H1 (cell line): ENCODE measurements around the gene FBH1. TPM values are rescaled to one million over a fixed set of nuclear protein-coding genes. Genes with fewer than 3 reads are reported as not detected.

ENCODE experiments used
- CTCF ChIA-PET: fragments of 300-600 bp; sonication (Branson Sonifier 250); formaldehyde crosslinking; loops from one replicate; lab custom pipeline; 2021; ENCODE audit not compliant: partially characterized antibody; lab: Charles Lee
- POLR2A ChIA-PET: fragments of 300-600 bp; sonication (Branson Sonifier 250); formaldehyde crosslinking; loops from one replicate; lab custom pipeline; 2021; ENCODE audit warnings: inconsistent platforms; ENCODE audit not compliant: partially characterized antibody; lab: Charles Lee
- DNase-seq, 2 experiments: peaks; one replicate each; pipeline versions ENCODE4 v3.0.0 to v3.0.0-alpha.2; 2010 to 2022; ENCODE audit warnings: low spot score in 2 of 2, low read depth in 1 of 2, mixed read lengths in 1 of 2
- FAIRE-seq: peaks from 2 replicates; lab custom pipeline; 2011; peaks lifted over from hg19 to GRCh38; lab: Jason Lieb, UNC
- H2AFZ ChIP-seq: 2 replicates; pipeline ENCODE4 v1.8.1; 2012; ENCODE audit warnings: low read length, inconsistent platforms
- H2AK5ac ChIP-seq: 2 replicates; pipeline ENCODE4 v1.6.1; 2013; ENCODE audit warnings: low read depth, low read length
- H2BK120ac ChIP-seq: replicated peaks from 2 replicates; pipeline ENCODE3; 2013; ENCODE audit warnings: low read depth, low read length, inconsistent platforms
- H2BK12ac ChIP-seq: 2 replicates; pipeline ENCODE4 v1.6.1; 2013; ENCODE audit warnings: low read depth, low read length
- H2BK15ac ChIP-seq: 2 replicates; pipeline ENCODE4 v1.6.1; 2013; ENCODE audit warnings: low read length
- H2BK20ac ChIP-seq: 2 replicates; pipeline ENCODE4 v1.6.1; 2013; ENCODE audit warnings: low read length
- H2BK5ac ChIP-seq: 2 replicates; pipeline ENCODE4 v1.6.1; 2013; ENCODE audit warnings: low read depth, low read length
- H3K14ac ChIP-seq: 2 replicates; pipeline ENCODE4 v1.6.1; 2013; ENCODE audit warnings: inconsistent platforms; ENCODE audit not compliant: insufficient read length
- H3K18ac ChIP-seq: 2 replicates; pipeline ENCODE4 v1.6.1; 2013; ENCODE audit warnings: low read length; ENCODE audit errors: extremely low read depth
- H3K23ac ChIP-seq: 2 replicates; pipeline ENCODE4 v1.6.1; 2013; ENCODE audit warnings: inconsistent platforms; ENCODE audit not compliant: insufficient read length
- H3K23me2 ChIP-seq: 2 replicates; pipeline ENCODE4 v1.6.1; 2013; ENCODE audit warnings: low read depth, low read length
- H3K27ac ChIP-seq: 2 replicates; pipeline ENCODE4 v1.6.1; 2011; ENCODE audit warnings: low read depth, low read length, inconsistent platforms
- H3K27me3 ChIP-seq, 4 experiments: replicated peaks in 1 of 4; 1 replicate in 1 of 4; 2 replicates in 3 of 4; pipeline versions ENCODE4 v1.6.1 to v1.8.1; 2011 to 2013; ENCODE audit warnings: low read length in 3 of 4, mild to moderate bottlenecking in 3 of 4, inconsistent platforms in 2 of 4, mixed read lengths in 2 of 4, moderate library complexity in 1 of 4; ENCODE audit not compliant: control insufficient read depth in 3 of 4, insufficient read depth in 3 of 4; ENCODE audit errors: extremely low read depth in 1 of 4
- H3K36me3 ChIP-seq, 4 experiments: 2 replicates each; pipeline versions ENCODE4 v1.6.1 to v1.8.1; 2011 to 2013; ENCODE audit warnings: mild to moderate bottlenecking in 4 of 4, low read length in 3 of 4, moderate library complexity in 2 of 4, control low read depth in 1 of 4, inconsistent platforms in 1 of 4; ENCODE audit not compliant: insufficient read depth in 4 of 4, control insufficient read depth in 2 of 4
- H3K4ac ChIP-seq: replicated peaks from 2 replicates; pipeline ENCODE3; 2013; ENCODE audit warnings: low read length, low read depth, mixed read lengths, inconsistent platforms; ENCODE audit not compliant: insufficient read length
- H3K4me1 ChIP-seq, 4 experiments: replicated peaks in 1 of 4; 1 replicate in 1 of 4; 2 replicates in 3 of 4; pipeline versions ENCODE4 v1.6.1 to v1.8.1; 2011 to 2013; ENCODE audit warnings: low read length in 3 of 4, inconsistent platforms in 2 of 4, mixed read lengths in 1 of 4; ENCODE audit not compliant: insufficient read depth in 4 of 4, control insufficient read depth in 3 of 4
- H3K4me2 ChIP-seq, 2 experiments: 2 replicates each; pipeline versions ENCODE4 v1.6.1 to v1.8.1; 2011 to 2013; ENCODE audit warnings: low read depth in 2 of 2, low read length in 2 of 2, control low read depth in 1 of 2, inconsistent platforms in 1 of 2, mild to moderate bottlenecking in 1 of 2; ENCODE audit not compliant: insufficient read depth in 1 of 2
- H3K4me3 ChIP-seq, 4 experiments: fragments of 200-600, 300-600 bp in 1 of 4; sonication (generic), shearing (Covaris generic), sonication (Bioruptor Twin) in 1 of 4; 2 replicates each; pipeline versions ENCODE4 v1.5.1 to v1.8.1; 2011 to 2016; ENCODE audit warnings: low read length in 4 of 4, low read depth in 3 of 4, control low read depth in 2 of 4, inconsistent platforms in 2 of 4, mild to moderate bottlenecking in 2 of 4, mixed read lengths in 1 of 4, moderate library complexity in 1 of 4; ENCODE audit not compliant: insufficient read depth in 2 of 4; ENCODE audit errors: extremely low read depth in 1 of 4
- H3K56ac ChIP-seq: replicated peaks from 2 replicates; pipeline ENCODE3; 2013; ENCODE audit warnings: low read depth, mild to moderate bottlenecking, mixed read lengths, low read length, inconsistent platforms; ENCODE audit not compliant: insufficient read length
- H3K79me1 ChIP-seq: 2 replicates; pipeline ENCODE4 v1.6.1; 2013; ENCODE audit warnings: low read depth, low read length, control low read depth
- H3K79me2 ChIP-seq, 2 experiments: 2 replicates each; pipeline versions ENCODE4 v1.6.1 to v1.8.1; 2012 to 2013; ENCODE audit warnings: low read length in 2 of 2, mild to moderate bottlenecking in 2 of 2, inconsistent platforms in 1 of 2; ENCODE audit not compliant: insufficient read depth in 2 of 2, control insufficient read depth in 1 of 2
- H3K9ac ChIP-seq, 4 experiments: replicated peaks in 1 of 4; 1 replicate in 1 of 4; 2 replicates in 3 of 4; pipeline versions ENCODE4 v1.6.1 to v1.8.1; 2011 to 2013; ENCODE audit warnings: low read depth in 3 of 4, low read length in 3 of 4, control low read depth in 2 of 4, mild to moderate bottlenecking in 2 of 4, moderate library complexity in 2 of 4, inconsistent platforms in 1 of 4; ENCODE audit errors: extremely low read depth in 1 of 4
- H3K9me3 ChIP-seq, 2 experiments: 2 replicates each; pipeline versions ENCODE4 v1.6.1 to v1.8.1; 2012 to 2013; ENCODE audit warnings: mild to moderate bottlenecking in 2 of 2, moderate library complexity in 2 of 2, control low read depth in 1 of 2, inconsistent platforms in 1 of 2, low read depth in 1 of 2, low read length in 1 of 2, mixed read lengths in 1 of 2; ENCODE audit not compliant: insufficient read depth in 2 of 2
- H4K20me1 ChIP-seq, 2 experiments: replicated peaks in 1 of 2; 2 replicates each; pipeline versions ENCODE3 to v1.8.1; 2011 to 2013; ENCODE audit warnings: inconsistent platforms in 2 of 2, low read length in 2 of 2, mild to moderate bottlenecking in 1 of 2; ENCODE audit not compliant: insufficient read depth in 2 of 2, control insufficient read depth in 1 of 2
- H4K5ac ChIP-seq: 2 replicates; pipeline ENCODE4 v1.6.1; 2013; ENCODE audit warnings: low read length, low read depth, mixed read lengths, inconsistent platforms; ENCODE audit not compliant: insufficient read length
- H4K8ac ChIP-seq: 2 replicates; pipeline ENCODE4 v1.8.0; 2013; ENCODE audit warnings: mild to moderate bottlenecking, moderate library complexity, low read length, inconsistent platforms; ENCODE audit not compliant: insufficient read depth; ENCODE audit errors: extremely low read depth
- H4K91ac ChIP-seq: replicated peaks from 2 replicates; pipeline ENCODE3; 2013; ENCODE audit warnings: low read length, mixed read lengths, inconsistent platforms; ENCODE audit not compliant: insufficient read length
- BCL11A ChIP-seq, 2 experiments: IDR thresholded peaks; one replicate each; pipeline ENCODE4 v1.6.1; 2011; ENCODE audit warnings: low read depth in 2 of 2, low read length in 2 of 2, mild to moderate bottlenecking in 2 of 2
- CBX8 ChIP-seq: fragments of 300-800, 300-1000 bp; sonication (generic); IDR thresholded peaks from 2 replicates; pipeline ENCODE4 v1.7.1; 2016; ENCODE audit warnings: low read depth, low read length, borderline replicate concordance
- HDAC2 ChIP-seq, 2 experiments: fragments of 300-600 bp in 1 of 2; sonication (generic) in 1 of 2; IDR thresholded peaks; 2 replicates each; pipeline ENCODE4 v1.6.1; 2011 to 2012; ENCODE audit warnings: low read depth in 2 of 2, low read length in 2 of 2, mild to moderate bottlenecking in 2 of 2, moderate library complexity in 2 of 2, borderline replicate concordance in 1 of 2, inconsistent platforms in 1 of 2
- JUND ChIP-seq: IDR thresholded peaks from 2 replicates; pipeline ENCODE4 v1.6.1; 2011; ENCODE audit warnings: mild to moderate bottlenecking, improper control_type of control experiment, low read length
- NANOG ChIP-seq: IDR thresholded peaks from 2 replicates; pipeline ENCODE4 v1.6.1; 2011; ENCODE audit warnings: low read length, low read depth, mild to moderate bottlenecking, inconsistent platforms; ENCODE audit not compliant: insufficient read depth, poor library complexity, severe bottlenecking
- NRF1 ChIP-seq: IDR thresholded peaks from 2 replicates; pipeline ENCODE4 v1.6.1; 2011; ENCODE audit warnings: mild to moderate bottlenecking, low read depth, low read length, improper control_type of control experiment
- PHF8 ChIP-seq: fragments of 200-600 bp; sonication (generic); conservative IDR thresholded peaks from 2 replicates; pipeline ENCODE4 v1.7.1; 2012; ENCODE audit warnings: low read depth, mild to moderate bottlenecking, inconsistent platforms, low read length, moderate library complexity
- SP1 ChIP-seq: IDR thresholded peaks from 2 replicates; pipeline ENCODE4 v1.6.1; 2011; ENCODE audit warnings: low read depth, low read length
- SUZ12 ChIP-seq: fragments of 200-600 bp; sonication (generic); IDR thresholded peaks from 2 replicates; pipeline ENCODE4 v1.6.1; 2012; ENCODE audit warnings: mild to moderate bottlenecking, inconsistent platforms, low read length, moderate library complexity, mixed read lengths
- WGBS, 2 experiments: shearing (Covaris generic) in 1 of 2; methylation state at CpG; one replicate each; pipeline versions ENCODE4 v1.1.6 to v1.1.7; 2013 to 2015; ENCODE audit warnings: low lambda C conversion rate in 2 of 2, mixed read lengths in 2 of 2, inconsistent platforms in 1 of 2, low coverage in 1 of 2, missing lambda C conversion rate in 1 of 2; ENCODE audit not compliant: insufficient replicate concordance in 2 of 2, insufficient coverage in 1 of 2, insufficient read length in 1 of 2; ENCODE audit errors: extremely low coverage in 1 of 2, missing lambda C conversion rate in 1 of 2; 5-methylcytosine and 5-hydroxymethylcytosine counted together
- polyA plus RNA-seq, 7 experiments: library from polyadenylated mRNA; depleted of rRNA in 3 of 7; stranded (reverse) in 5 of 7; unstranded in 2 of 7; fragments of >200 nt in 5 of 7; fragments of 200-250 nt in 2 of 7; gene quantifications; 1 replicate in 5 of 7; 2 replicates in 1 of 7; 4 replicates in 1 of 7; pipeline versions ENCODE4 v1.2.1 to v1.2.3, GENCODE V29; 2011 to 2013; ENCODE audit warnings: missing spikeins in 2 of 7, mixed read lengths in 2 of 7
- total RNA-seq: library from RNA; stranded (reverse); fragmentation: NEBNext Ultra II Directional; extraction: Animal tissue kit (Norgen Biotek cat#: 25700); gene quantifications from 2 replicates; pipeline ENCODE4 v1.2.1, GENCODE V29; 2021
- TF ChIP-seq, protein P1 (sequence below): IDR thresholded peaks from 2 replicates; pipeline ENCODE4 v1.6.1; 2012; ENCODE audit warnings: inconsistent platforms
- TF ChIP-seq, protein P2 (sequence below): IDR thresholded peaks from 2 replicates; pipeline ENCODE4 v1.6.1; 2012; ENCODE audit warnings: inconsistent platforms

FBH1 gene
- total and polyA plus RNA-seq, 2 of the 8 experiments (the other 6 are each of a cell fraction or from before 2014, with no cell fraction given): 31.1 to 51.8 TPM

DNA sequence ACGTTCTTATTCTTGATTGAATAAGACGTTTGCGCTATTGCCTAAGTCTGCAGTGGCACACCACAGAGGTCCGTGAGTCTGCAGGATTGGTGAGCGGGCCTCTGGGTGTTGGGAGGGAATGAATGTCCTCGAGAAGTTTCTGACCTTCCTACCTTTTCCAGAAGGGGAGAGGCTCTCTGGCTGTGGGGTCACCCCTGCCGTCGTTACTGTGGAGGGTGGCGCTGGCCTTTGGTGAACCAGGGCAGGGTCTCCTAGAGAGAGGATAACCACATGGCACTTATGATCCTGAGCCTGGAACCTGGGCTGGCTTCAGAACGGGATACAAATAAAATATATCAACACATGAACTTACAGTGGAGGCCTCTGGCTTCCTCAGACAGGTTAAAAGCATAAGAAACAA lies 73.5 kb downstream of the FBH1 start:
- H2BK5ac ChIP-seq: no peak overlapping the region
- H2BK20ac ChIP-seq: no peak overlapping the region
- FAIRE-seq (no peak), DNase-seq (no peak)
- no peak overlapping the region for H3K4me2 ChIP-seq
- 0 out of 7 replicates have a peak, but pooled peaks cover 0 to 2% (median 0%) of the 10 kb centered on the region in 4 experiments for H3K27me3 ChIP-seq
- H4K8ac ChIP-seq: no peak overlapping the region
- H3K9ac ChIP-seq: no peak overlapping the region
- H3K14ac ChIP-seq: no peak overlapping the region
- H2BK120ac ChIP-seq: no peak overlapping the region
- H2AFZ ChIP-seq: no peak overlapping the region
- ChIA-PET POLR2A (no interaction called here), CTCF (no interaction called here)
- H4K91ac ChIP-seq: no peak overlapping the region
- no peaks in the 10 kb centered on the region for H4K20me1 ChIP-seq
- H3K4ac ChIP-seq: no peak overlapping the region
- no peaks in the 10 kb centered on the region for H3K4me1 ChIP-seq
- H3K23me2 ChIP-seq: no peaks in the 10 kb centered on the region
- no peaks in the 10 kb centered on the region for H3K9me3 ChIP-seq
- no peaks in the 10 kb centered on the region; the same call in 1 of the 2 replicates for H3K79me1 ChIP-seq
- H3K4me3 ChIP-seq: no peak overlapping the region
- H4K5ac ChIP-seq: no peak overlapping the region
- no peak overlapping the region for H3K56ac ChIP-seq
- no peak overlapping the region for H2BK15ac ChIP-seq
- 92% methylated on average over 10 of the region's 10 CpGs; no CpG with 5 or more reads in 1 of the 2 experiments for WGBS, 2 experiments
- no peak overlapping the region for H2AK5ac ChIP-seq
- no peaks in the 10 kb centered on the region for H3K79me2 ChIP-seq
- no peak overlapping the region for H3K18ac ChIP-seq
- H2BK12ac ChIP-seq: no peak overlapping the region
- H3K27ac ChIP-seq: no peak overlapping the region
- no peaks in the 10 kb centered on the region for H3K36me3 ChIP-seq
- no peak overlapping the region for H3K23ac ChIP-seq
- no peak for TF ChIP-seq JUND
- TF ChIP-seq NRF1: no peak
- TF ChIP-seq, protein P1, sequence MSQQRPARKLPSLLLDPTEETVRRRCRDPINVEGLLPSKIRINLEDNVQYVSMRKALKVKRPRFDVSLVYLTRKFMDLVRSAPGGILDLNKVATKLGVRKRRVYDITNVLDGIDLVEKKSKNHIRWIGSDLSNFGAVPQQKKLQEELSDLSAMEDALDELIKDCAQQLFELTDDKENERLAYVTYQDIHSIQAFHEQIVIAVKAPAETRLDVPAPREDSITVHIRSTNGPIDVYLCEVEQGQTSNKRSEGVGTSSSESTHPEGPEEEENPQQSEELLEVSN: no peak
- no peak for TF ChIP-seq HDAC2 (IDR thresholded peaks at IDR 0.05; ENCODE audit: borderline replicate concordance in 1 of 2, low read depth in 2 of 2, low read length in 2 of 2)
- TF ChIP-seq BCL11A (IDR thresholded peaks at IDR 0.05; ENCODE audit: low read depth in 2 of 2, low read length in 2 of 2): no peak
- no peak for TF ChIP-seq NANOG
- no peak for TF ChIP-seq SP1
- TF ChIP-seq SUZ12: no peak
- TF ChIP-seq, protein P2, sequence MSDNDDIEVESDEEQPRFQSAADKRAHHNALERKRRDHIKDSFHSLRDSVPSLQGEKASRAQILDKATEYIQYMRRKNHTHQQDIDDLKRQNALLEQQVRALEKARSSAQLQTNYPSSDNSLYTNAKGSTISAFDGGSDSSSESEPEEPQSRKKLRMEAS: no peak
- TF ChIP-seq CBX8: no peak
- no peak for TF ChIP-seq PHF8
